GM10847 (cell line): ENCODE data around the gene SPSB1.

Source experiments
- POLR2A ChIP-seq: IDR thresholded peaks from 2 replicates; pipeline ENCODE4 v1.6.1; 2011; ENCODE audit not compliant: insufficient read length; ENCODE audit errors: extremely low read depth

Gene SPSB1

GRCh38 chr1:9350013-9350908, 57.6 kb downstream of the SPSB1 start:
- no peak for TF ChIP-seq POLR2A

- TF ChIP-seq POLR2A: no peak
These were observed 58.3 kb downstream of the SPSB1 start for GRCh38 chr1:9350960-9351359.

- TF ChIP-seq POLR2A: no peak
These were observed 59.1 kb downstream of the SPSB1 start for GRCh38 chr1:9351654-9352271.

GRCh38 chr1:9352377-9353134, 59.9 kb downstream of the SPSB1 start:
- no peak for TF ChIP-seq POLR2A

- TF ChIP-seq POLR2A: no peak
These were observed 62.8 kb downstream of the SPSB1 start for GRCh38 chr1:9355503-9355902.

GRCh38 chr1:9356021-9356420, 63.3 kb downstream of the SPSB1 start:
- no peak for TF ChIP-seq POLR2A

- no peak for TF ChIP-seq POLR2A
These were observed 64.3 kb downstream of the SPSB1 start for GRCh38 chr1:9356829-9357466.

- TF ChIP-seq POLR2A: no peak
These were observed 65.3 kb downstream of the SPSB1 start for GRCh38 chr1:9357958-9358357.

- TF ChIP-seq POLR2A: no peak
These were observed 67.8 kb downstream of the SPSB1 start for GRCh38 chr1:9360371-9361064.

- no peak for TF ChIP-seq POLR2A
These were observed 69.1 kb downstream of the SPSB1 start for GRCh38 chr1:9361630-9362260.

- no peak for TF ChIP-seq POLR2A
These were observed 69.8 kb downstream of the SPSB1 start for GRCh38 chr1:9362488-9362887.

- no peak for TF ChIP-seq POLR2A
These were observed 70.4 kb downstream of the SPSB1 start for GRCh38 chr1:9363061-9363471.

GRCh38 chr1:9366298-9366697, 73.6 kb downstream of the SPSB1 start:
- no peak for TF ChIP-seq POLR2A
